HG02623 (cell line): ENCODE data around the gene ADD2.
"Not testable (repeated sequence)": the region's sequence is repeated elsewhere in the genome, so short reads cannot be mapped to it uniquely, and the experiment has no call there.

ENCODE experiments used
- ATAC-seq: cut with Tn5 transposase; IDR thresholded peaks from one replicate; pipeline ENCODE4 v1.9.1; 2021; ENCODE audit warnings: moderate library complexity; ENCODE audit not compliant: unreplicated experiment

The ADD2 gene

DNA sequence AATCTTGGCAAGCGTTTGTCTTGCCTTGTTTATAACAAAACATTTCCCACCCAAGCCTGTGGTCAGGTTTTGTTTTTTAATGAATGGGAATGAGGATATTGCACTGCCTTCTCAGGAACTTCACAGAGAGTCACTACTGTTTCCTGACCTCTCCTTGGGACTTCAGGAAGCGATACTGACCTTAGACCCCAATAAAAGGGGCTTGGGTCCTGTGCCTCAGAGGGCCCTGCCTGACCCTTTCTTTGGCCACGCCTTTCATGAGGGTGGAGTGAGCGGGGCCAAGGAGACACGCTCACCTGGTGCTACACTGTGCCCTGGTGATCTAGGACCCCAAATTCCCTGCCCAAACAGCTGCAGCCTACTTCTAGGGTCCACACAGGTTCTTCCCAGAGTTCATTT lies 121.6 kb downstream of the ADD2 start:
- ATAC-seq, result no peak

- no peak for ATAC-seq
These were observed 122.1 kb downstream of the ADD2 start for GRCh38 chr2:70645733-70646419.

DNA sequence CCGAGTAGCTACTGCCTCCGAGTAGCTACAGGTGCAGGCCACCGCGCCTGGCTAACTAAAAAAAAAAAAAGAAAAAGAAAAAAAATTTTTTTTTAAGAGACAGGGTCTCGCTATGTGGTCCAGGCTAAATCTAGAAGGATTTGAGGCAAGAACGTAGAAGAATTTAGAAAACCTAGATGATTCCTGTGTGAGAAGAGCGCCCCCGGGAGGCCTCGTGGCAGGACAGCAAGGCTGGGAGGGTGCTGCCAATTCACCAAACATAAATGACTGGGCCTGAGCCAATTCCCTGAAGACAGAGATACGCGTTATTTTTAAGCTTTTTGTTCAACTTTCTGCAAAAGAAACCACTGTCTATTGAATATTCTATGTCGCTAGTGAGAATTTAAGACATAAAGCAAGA lies 124.3 kb downstream of the ADD2 start:
- no peak for ATAC-seq

DNA sequence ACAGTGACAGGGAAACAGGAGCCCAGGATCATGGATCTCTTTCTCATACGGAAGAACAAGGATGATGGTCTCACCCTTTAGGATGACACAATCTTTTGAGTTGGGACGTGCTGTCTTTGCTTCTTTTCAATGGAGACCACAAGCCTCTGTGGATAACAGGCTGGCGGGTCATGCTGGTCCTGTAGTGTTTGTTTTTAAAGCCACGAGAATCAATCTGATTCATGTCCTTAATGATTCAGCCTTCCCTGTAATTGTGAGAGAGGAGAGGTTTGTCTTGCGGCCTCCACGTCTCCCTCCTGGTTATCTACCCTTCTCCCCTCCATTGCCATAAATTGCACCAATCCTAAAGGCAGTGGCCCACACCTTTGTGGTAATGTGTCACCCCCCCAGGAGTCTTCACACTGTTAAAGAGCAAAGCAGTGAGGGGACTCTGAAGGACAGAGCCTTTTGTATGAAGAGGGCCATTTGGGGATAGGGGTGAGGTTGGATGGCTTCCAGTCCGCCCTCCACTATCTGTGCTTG lies 126.7 kb downstream of the ADD2 start:
- ATAC-seq, result no peak

DNA sequence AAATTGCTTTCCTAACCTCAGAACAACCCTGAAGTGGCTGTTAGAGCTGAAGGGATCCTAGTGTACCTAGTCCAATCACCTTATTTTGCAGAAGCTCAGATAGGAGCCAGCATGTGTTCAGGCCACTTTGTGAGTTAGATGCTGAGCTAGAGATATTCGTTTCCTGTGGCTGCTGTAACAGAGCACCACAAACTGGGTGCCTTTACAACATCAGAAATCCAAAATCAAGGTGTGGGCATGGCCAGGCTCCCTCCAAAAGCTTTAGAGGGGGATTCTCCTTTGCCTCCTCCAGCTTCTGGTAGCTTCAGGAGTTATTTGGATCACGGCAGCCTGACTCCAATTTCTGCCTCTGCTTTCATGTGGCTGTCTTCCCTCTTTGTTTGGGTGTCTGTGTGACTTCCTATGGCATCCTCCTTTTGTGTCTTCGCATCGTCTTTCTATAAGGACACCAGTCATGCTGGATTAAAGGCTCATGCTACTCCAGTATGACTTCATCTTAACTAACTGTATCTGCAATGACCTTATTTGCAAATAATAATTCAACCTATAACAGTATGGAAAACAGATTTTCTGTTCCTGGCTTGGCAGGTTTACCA lies 128.1 kb downstream of the ADD2 start:
- no peak for ATAC-seq

- ATAC-seq, result no peak
These were observed 129.4 kb downstream of the ADD2 start for GRCh38 chr2:70638561-70638960.

GRCh38 chr2:70633508-70633907 lies 134.5 kb downstream of the ADD2 start:
- no peak for ATAC-seq

- ATAC-seq, result no peak
These were observed 135.0 kb downstream of the ADD2 start for GRCh38 chr2:70632966-70633365.

DNA sequence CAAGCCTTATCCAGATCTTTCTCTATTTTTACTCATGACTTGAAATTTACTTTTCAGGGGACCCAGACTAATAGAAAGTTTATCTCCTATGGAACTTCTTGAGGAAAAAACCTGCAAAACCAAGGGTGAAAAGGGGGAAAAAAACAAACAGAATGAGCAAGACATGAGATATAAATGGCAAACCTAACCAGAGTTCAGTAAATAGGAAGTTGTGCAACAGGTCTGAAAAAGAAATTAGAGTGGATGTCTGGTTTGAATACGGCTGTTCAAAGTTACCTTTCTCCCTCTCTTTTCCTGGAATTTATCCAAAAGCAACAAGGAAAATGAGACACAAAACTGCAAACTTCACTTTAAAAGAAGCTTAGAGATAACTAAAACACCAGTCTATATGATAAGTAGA lies 135.6 kb downstream of the ADD2 start:
- ATAC-seq, result no peak

DNA sequence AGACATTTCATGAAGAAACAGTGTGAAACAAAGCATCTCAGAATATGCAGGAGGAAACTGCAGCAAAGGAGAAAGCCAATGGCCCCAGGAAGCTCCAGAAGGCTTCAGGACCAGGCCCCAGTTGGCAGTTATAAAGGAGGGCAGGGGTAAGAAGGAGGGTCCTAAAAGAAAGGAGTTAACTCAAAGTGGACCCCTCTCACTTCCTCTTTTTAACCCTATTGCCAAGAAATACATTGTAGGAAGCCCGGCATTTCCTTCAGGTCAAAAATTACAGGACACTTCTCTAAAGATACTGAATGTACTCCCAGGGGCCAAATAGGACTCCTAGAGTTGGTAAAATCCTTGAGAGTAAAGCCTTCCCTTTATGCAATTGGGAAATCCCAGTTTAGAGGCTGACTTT lies 137.2 kb downstream of the ADD2 start:
- ATAC-seq, result no peak

- no peak for ATAC-seq
These were observed 140.6 kb downstream of the ADD2 start for GRCh38 chr2:70627211-70627898.

- no peak for ATAC-seq
These were observed 141.6 kb downstream of the ADD2 start for GRCh38 chr2:70626254-70626990.

GRCh38 chr2:70621536-70621935 lies 146.5 kb downstream of the ADD2 start:
- ATAC-seq, result not testable (repeated sequence)

- ATAC-seq, result no peak
These were observed 148.0 kb downstream of the ADD2 start for GRCh38 chr2:70620020-70620419.

DNA sequence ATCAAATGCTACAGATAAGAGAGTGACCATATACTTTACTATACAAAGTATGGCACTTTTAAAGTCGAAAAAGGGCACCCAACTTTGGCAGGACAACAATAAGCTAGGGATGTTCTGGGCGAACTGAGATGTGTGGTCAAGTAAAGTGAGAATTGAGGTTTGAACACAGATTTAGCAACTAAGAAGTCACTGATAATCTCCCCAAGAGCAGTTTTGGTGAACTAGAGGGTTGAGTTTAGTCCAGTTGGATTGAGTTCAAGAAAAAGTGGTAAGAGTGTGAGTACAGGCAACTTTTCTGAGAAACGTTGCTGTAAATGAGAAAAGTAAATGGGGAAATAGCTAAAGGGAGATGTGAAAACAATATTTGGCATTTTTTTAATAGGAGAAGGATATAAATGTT lies 148.8 kb downstream of the ADD2 start:
- no peak for ATAC-seq

DNA sequence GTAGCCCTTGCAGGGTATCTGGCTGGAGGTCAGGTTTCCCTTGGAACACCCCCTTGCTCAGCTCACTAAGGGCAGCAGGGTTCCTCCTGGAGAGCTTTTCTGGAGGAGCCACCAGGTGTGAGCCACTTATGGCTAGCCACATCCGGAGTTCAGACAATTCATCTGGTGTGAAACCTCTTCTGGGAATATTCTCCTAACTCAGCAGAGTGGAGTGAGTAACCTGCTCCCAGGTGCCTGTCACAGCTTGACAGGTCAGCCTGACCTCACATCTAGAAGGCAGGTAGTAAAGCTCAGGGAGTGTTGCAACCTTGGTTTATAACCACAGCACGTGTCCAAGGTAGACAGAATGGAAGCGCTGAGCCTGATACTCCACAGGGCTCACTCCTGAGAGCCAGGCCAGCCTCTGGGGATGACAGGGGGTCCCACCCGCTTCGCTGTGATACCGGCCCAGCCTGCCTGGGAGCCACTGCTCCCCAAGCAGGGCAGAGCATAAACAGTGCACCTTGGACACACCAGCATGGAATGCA lies 151.8 kb downstream of the ADD2 start:
- ATAC-seq, result no peak

- no peak for ATAC-seq
These were observed 152.8 kb downstream of the ADD2 start for GRCh38 chr2:70615222-70615621.

- no peak for ATAC-seq
These were observed 154.5 kb downstream of the ADD2 start for GRCh38 chr2:70613521-70613920.

DNA sequence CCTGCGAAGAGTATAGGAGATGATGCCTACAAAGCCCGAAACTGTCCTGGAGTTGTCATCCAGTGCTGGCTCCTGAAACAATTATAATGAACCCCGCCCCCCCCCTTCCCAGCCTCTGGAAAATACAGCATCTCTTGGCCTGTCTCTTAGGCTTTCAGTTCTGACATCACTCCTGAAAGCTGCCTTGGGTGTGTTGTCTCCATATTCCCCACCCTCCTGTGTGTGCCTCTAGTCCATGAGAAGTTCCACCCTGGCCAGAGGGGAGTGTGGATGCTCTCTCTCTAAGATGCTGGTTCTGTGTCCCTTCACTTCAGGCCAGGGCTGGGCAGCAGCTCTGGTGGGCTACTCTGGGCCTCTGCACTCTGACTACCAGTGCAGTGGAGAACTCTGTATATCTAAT lies 155.4 kb downstream of the ADD2 start:
- ATAC-seq, result no peak

DNA sequence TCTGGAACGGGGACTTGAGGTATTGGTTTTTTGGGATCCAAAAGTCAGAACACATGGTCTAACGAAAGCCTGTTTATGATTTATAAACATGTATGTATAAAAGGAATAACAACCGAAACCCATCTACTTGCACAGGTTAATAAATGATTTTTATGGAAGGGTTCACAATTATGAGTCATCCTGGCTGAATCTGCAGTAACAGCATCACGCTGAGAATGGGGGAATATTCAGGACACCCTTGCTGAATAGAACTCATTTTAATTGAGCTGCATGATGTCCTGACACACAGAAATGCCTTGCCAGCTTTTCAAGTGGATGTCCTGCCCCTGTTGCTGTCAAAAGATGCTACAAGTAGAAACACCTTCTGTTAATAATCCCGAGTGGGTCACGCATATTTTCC lies 159.6 kb downstream of the ADD2 start:
- no peak for ATAC-seq

GRCh38 chr2:70607121-70607561 lies 160.9 kb downstream of the ADD2 start:
- ATAC-seq, result no peak
